DOHH2 (cell line): ENCODE data around the gene NXF3.
"Not testable (repeated sequence)": the region's sequence is repeated elsewhere in the genome, so short reads cannot be mapped to it uniquely, and the experiment has no call there.

Source experiments
- EZH2phosphoT487 ChIP-seq: fragments of 200-600 bp; sonication (generic); IDR thresholded peaks from 2 replicates; pipeline ENCODE4 v1.6.1; 2017; ENCODE audit warnings: borderline replicate concordance, mild to moderate bottlenecking, antibody characterized with exemption, low read length, moderate library complexity, mixed read lengths
- TF ChIP-seq, protein P1 (sequence below): fragments of 200-600 bp; sonication (generic); IDR thresholded peaks from one replicate; pipeline ENCODE4 v1.5.1; 2014; ENCODE audit warnings: antibody characterized with exemption, mild to moderate bottlenecking, low read depth, low read length; ENCODE audit not compliant: poor library complexity, severe bottlenecking

- TF ChIP-seq EZH2phosphoT487, result not testable (repeated sequence)
- TF ChIP-seq, protein P1, sequence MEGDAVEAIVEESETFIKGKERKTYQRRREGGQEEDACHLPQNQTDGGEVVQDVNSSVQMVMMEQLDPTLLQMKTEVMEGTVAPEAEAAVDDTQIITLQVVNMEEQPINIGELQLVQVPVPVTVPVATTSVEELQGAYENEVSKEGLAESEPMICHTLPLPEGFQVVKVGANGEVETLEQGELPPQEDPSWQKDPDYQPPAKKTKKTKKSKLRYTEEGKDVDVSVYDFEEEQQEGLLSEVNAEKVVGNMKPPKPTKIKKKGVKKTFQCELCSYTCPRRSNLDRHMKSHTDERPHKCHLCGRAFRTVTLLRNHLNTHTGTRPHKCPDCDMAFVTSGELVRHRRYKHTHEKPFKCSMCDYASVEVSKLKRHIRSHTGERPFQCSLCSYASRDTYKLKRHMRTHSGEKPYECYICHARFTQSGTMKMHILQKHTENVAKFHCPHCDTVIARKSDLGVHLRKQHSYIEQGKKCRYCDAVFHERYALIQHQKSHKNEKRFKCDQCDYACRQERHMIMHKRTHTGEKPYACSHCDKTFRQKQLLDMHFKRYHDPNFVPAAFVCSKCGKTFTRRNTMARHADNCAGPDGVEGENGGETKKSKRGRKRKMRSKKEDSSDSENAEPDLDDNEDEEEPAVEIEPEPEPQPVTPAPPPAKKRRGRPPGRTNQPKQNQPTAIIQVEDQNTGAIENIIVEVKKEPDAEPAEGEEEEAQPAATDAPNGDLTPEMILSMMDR, result not testable (repeated sequence)
Observed at GRCh38 chrX:103104370-103104769, 11.4 kb upstream of the NXF3 start.
